Upper lobe of left lung (tissue), 4 donors: ENCODE data around the gene NPDC1.

Experiments used
- CTCF ChIP-seq, 6 experiments: fragments of 450-650 bp in 4 of 6; fragments of 200-600 bp in 2 of 6; sonication (generic) in 2 of 6; IDR thresholded peaks; one replicate each; pipeline ENCODE4 v1.5.1; 2016 to 2019; ENCODE audit warnings: antibody characterized with exemption in 6 of 6
- EP300 ChIP-seq, 4 donors: sonication (generic); formaldehyde crosslinking; IDR thresholded peaks; one replicate each; pipeline ENCODE4 v1.5.1; 2017; ENCODE audit warnings: antibody characterized with exemption in 4 of 4, control low read depth in 2 of 4
- POLR2A ChIP-seq, 4 donors: fragments of 450-650 bp; IDR thresholded peaks; one replicate each; pipeline ENCODE4 v1.5.1; 2016 to 2017; ENCODE audit warnings: antibody characterized with exemption in 4 of 4, mild to moderate bottlenecking in 2 of 4
- POLR2AphosphoS5 ChIP-seq, 2 donors: sonication (generic); formaldehyde crosslinking; IDR thresholded peaks; one replicate each; pipeline ENCODE4 v1.5.1; 2017; ENCODE audit warnings: antibody characterized with exemption in 2 of 2

- no peak for TF ChIP-seq POLR2A (IDR thresholded peaks at IDR 0.05)
- no peak for TF ChIP-seq EP300 (IDR thresholded peaks at IDR 0.05)
- TF ChIP-seq CTCF (IDR thresholded peaks at IDR 0.05), result peak in 2 of 6 experiments; percentile 24 to 43
- TF ChIP-seq POLR2AphosphoS5 (IDR thresholded peaks at IDR 0.05), result no peak
Measured at GRCh38 chr9:137070906-137071275, 24.9 kb upstream of the NPDC1 start.
